B cell (primary cell): ENCODE data around the gene ANKRD40CL.

Source experiments
- CTCF ChIP-seq: fragments of 200-600 bp; IDR thresholded peaks from one replicate; pipeline ENCODE4 v1.8.0; 2022; ENCODE audit warnings: antibody characterized with exemption, mild to moderate bottlenecking
- EZH2 ChIP-seq: IDR thresholded peaks from 2 replicates; pipeline ENCODE4 v1.6.1; 2012; ENCODE audit warnings: borderline replicate concordance, low read depth, mild to moderate bottlenecking, moderate library complexity, low read length; ENCODE audit not compliant: insufficient read depth, poor library complexity, severe bottlenecking

- TF ChIP-seq CTCF (no peak), EZH2 (no peak)
Observed at GRCh38 chr17:50783905-50784304, 16.6 kb upstream of the ANKRD40CL start.
